Parathyroid adenoma (tissue), 2 donors: ENCODE data around the gene GLIS1.

Experiments used
- H2AFZ ChIP-seq: fragments of 300-600 bp; sonication (generic); one replicate; pipeline ENCODE4 v1.7.0; 2017; ENCODE audit warnings: antibody characterized with exemption, mild to moderate bottlenecking
- H3K27ac ChIP-seq: fragments of 300-600 bp; sonication (generic); one replicate; pipeline ENCODE4 v1.7.0; 2017
- H3K27me3 ChIP-seq: fragments of 300-600 bp; sonication (generic); one replicate; pipeline ENCODE4 v1.7.0; 2017; ENCODE audit warnings: low read length; ENCODE audit not compliant: control insufficient read depth, insufficient read depth
- H3K36me3 ChIP-seq: fragments of 300-600 bp; sonication (generic); one replicate; pipeline ENCODE4 v1.7.0; 2017; ENCODE audit warnings: low read length; ENCODE audit not compliant: control insufficient read depth, insufficient read depth
- H3K4me1 ChIP-seq: fragments of 300-600 bp; sonication (generic); one replicate; pipeline ENCODE4 v1.7.0; 2017; ENCODE audit warnings: control low read depth
- H3K4me2 ChIP-seq: fragments of 300-600 bp; sonication (generic); one replicate; pipeline ENCODE4 v1.7.0; 2017; ENCODE audit warnings: low read length
- H3K4me3 ChIP-seq: fragments of 300-600 bp; sonication (generic); one replicate; pipeline ENCODE4 v1.7.0; 2017; ENCODE audit warnings: low read depth, low read length
- H3K79me2 ChIP-seq: fragments of 300-600 bp; sonication (generic); one replicate; pipeline ENCODE4 v1.7.0; 2017; ENCODE audit warnings: control low read depth
- H3K9ac ChIP-seq: fragments of 300-600 bp; sonication (generic); one replicate; pipeline ENCODE4 v1.7.0; 2017; ENCODE audit warnings: mild to moderate bottlenecking
- H3K9me3 ChIP-seq: fragments of 300-600 bp; sonication (generic); one replicate; pipeline ENCODE4 v1.7.0; 2017; ENCODE audit warnings: low read length; ENCODE audit not compliant: control insufficient read depth
- TF ChIP-seq, protein P1 (sequence below): fragments of 300-600 bp; sonication (generic); IDR thresholded peaks from one replicate; pipeline ENCODE4 v1.7.0; 2017; ENCODE audit warnings: antibody characterized with exemption, mild to moderate bottlenecking
- donor health status: primary hyperparathyroidism.

Gene GLIS1

GRCh38 chr1:53616511-53616910 is 122.5 kb downstream of the GLIS1 start:
- Histone ChIP-seq H2AFZ (no peak overlapping the region), H3K27ac (no peak overlapping the region), H3K9ac (no peak overlapping the region), H3K36me3 (no peaks in the 10 kb centered on the region), H3K9me3 (no peaks in the 10 kb centered on the region), H3K4me1 (no peaks in the 10 kb centered on the region), H3K4me3 (no peak overlapping the region), H3K79me2 (no peaks in the 10 kb centered on the region), H3K4me2 (no peak overlapping the region), H3K27me3 (no peaks in the 10 kb centered on the region)
- TF ChIP-seq, protein P1, sequence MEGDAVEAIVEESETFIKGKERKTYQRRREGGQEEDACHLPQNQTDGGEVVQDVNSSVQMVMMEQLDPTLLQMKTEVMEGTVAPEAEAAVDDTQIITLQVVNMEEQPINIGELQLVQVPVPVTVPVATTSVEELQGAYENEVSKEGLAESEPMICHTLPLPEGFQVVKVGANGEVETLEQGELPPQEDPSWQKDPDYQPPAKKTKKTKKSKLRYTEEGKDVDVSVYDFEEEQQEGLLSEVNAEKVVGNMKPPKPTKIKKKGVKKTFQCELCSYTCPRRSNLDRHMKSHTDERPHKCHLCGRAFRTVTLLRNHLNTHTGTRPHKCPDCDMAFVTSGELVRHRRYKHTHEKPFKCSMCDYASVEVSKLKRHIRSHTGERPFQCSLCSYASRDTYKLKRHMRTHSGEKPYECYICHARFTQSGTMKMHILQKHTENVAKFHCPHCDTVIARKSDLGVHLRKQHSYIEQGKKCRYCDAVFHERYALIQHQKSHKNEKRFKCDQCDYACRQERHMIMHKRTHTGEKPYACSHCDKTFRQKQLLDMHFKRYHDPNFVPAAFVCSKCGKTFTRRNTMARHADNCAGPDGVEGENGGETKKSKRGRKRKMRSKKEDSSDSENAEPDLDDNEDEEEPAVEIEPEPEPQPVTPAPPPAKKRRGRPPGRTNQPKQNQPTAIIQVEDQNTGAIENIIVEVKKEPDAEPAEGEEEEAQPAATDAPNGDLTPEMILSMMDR, result no peak

- Histone ChIP-seq H3K4me1 (no peaks in the 10 kb centered on the region), H3K9ac (no peak overlapping the region), H3K4me3 (no peak overlapping the region), H3K79me2 (no peaks in the 10 kb centered on the region), H3K36me3 (no peaks in the 10 kb centered on the region), H3K4me2 (no peak overlapping the region), H3K27ac (no peak overlapping the region), H2AFZ (no peak overlapping the region), H3K27me3 (no peaks in the 10 kb centered on the region), H3K9me3 (no peaks in the 10 kb centered on the region)
- TF ChIP-seq, protein P1, result no peak
Observed at GRCh38 chr1:53615101-53615500, 123.9 kb downstream of the GLIS1 start.

- no peaks in the 10 kb centered on the region for H3K36me3 ChIP-seq
- TF ChIP-seq, protein P1, result no peak
- H3K4me2 ChIP-seq, result no peak overlapping the region
- no peaks in the 10 kb centered on the region for H3K27me3 ChIP-seq
- no peak overlapping the region for H3K27ac ChIP-seq
- H2AFZ ChIP-seq, result no peak overlapping the region
- H3K4me1 ChIP-seq, result no peaks in the 10 kb centered on the region
- H3K9me3 ChIP-seq, result no peaks in the 10 kb centered on the region
- no peak overlapping the region for H3K4me3 ChIP-seq
- H3K79me2 ChIP-seq, result no peaks in the 10 kb centered on the region
- H3K9ac ChIP-seq, result no peak overlapping the region
Observed at GRCh38 chr1:53614231-53615021, 124.5 kb downstream of the GLIS1 start.

DNA sequence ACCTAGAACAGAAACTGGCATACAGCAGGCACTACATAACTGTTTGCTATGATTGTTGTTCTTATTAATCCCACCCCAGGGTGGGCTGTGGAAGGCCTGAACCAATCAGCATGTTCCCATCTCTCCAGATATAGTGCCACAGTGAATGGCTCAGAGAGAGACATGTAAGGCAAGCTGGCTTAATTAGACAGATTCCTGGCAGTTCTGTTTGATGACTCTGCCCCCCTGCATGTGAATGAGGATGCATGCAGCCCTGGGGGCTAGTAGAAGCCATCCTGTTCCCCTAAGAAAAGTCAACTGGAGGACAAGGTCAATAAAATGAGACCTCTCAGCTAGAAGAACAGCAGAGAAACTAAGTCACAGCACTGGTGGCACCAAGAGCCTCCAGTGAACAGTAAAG is 130.3 kb downstream of the GLIS1 start:
- no peaks in the 10 kb centered on the region for H3K36me3 ChIP-seq
- H3K9me3 ChIP-seq, result no peaks in the 10 kb centered on the region
- H2AFZ ChIP-seq, result no peak overlapping the region
- no peak overlapping the region for H3K9ac ChIP-seq
- no peaks in the 10 kb centered on the region for H3K79me2 ChIP-seq
- no peak overlapping the region for H3K4me3 ChIP-seq
- H3K4me2 ChIP-seq, result no peak overlapping the region
- no peak overlapping the region for H3K27ac ChIP-seq
- TF ChIP-seq, protein P1, result no peak
- H3K4me1 ChIP-seq, result no peaks in the 10 kb centered on the region
- H3K27me3 ChIP-seq, result no peaks in the 10 kb centered on the region

GRCh38 chr1:53608071-53608470 is 130.9 kb downstream of the GLIS1 start:
- Histone ChIP-seq H3K9ac (no peak overlapping the region), H3K4me3 (no peak overlapping the region), H3K9me3 (no peaks in the 10 kb centered on the region), H3K27ac (no peak overlapping the region), H3K4me2 (no peak overlapping the region), H3K27me3 (no peaks in the 10 kb centered on the region), H3K4me1 (no peaks in the 10 kb centered on the region), H3K79me2 (no peaks in the 10 kb centered on the region), H3K36me3 (no peaks in the 10 kb centered on the region), H2AFZ (no peak overlapping the region)
- TF ChIP-seq, protein P1, result no peak
